SJCRH30 (cell line): Measurements from ENCODE around the gene DNAH12. TPM values are rescaled to one million over a fixed set of nuclear protein-coding genes. Genes with fewer than 3 reads are reported as not detected.

Experiments used
- DNase-seq, 2 experiments: peaks; one replicate each; pipeline ENCODE4 v3.0.0-alpha.2; 2015 to 2020
- H3K27ac ChIP-seq: fragments of 250-450 bp; sonication (Bioruptor Pico); 2 replicates; pipeline ENCODE4 v1.5.1; 2020; ENCODE audit warnings: mild to moderate bottlenecking, moderate library complexity
- H3K27me3 ChIP-seq: fragments of 250-450 bp; sonication (Bioruptor Pico); 2 replicates; pipeline ENCODE4 v1.5.1; 2020; ENCODE audit warnings: mild to moderate bottlenecking, moderate library complexity
- H3K36me3 ChIP-seq: fragments of 250-450 bp; sonication (Bioruptor Pico); 2 replicates; pipeline ENCODE4 v1.5.1; 2020; ENCODE audit warnings: mild to moderate bottlenecking, moderate library complexity
- H3K4me1 ChIP-seq: fragments of 250-450 bp; sonication (Bioruptor Pico); 2 replicates; pipeline ENCODE4 v1.5.1; 2020; ENCODE audit warnings: mild to moderate bottlenecking, moderate library complexity
- H3K4me3 ChIP-seq: fragments of 250-450 bp; sonication (Bioruptor Pico); 2 replicates; pipeline ENCODE4 v1.5.1; 2020; ENCODE audit warnings: mild to moderate bottlenecking, moderate library complexity
- H3K9me3 ChIP-seq: fragments of 250-450 bp; sonication (Bioruptor Pico); replicated peaks from 2 replicates; pipeline ENCODE4 v1.5.1; 2020; ENCODE audit warnings: mild to moderate bottlenecking, moderate library complexity
- total RNA-seq: library from RNA; depleted of rRNA; stranded (reverse); fragments of >200 nt; shearing (Covaris generic); gene quantifications from 2 replicates; pipeline ENCODE4 v1.2.3, GENCODE V29; 2014; rRNA removed

The DNAH12 gene
- total RNA-seq, 1 experiment from 2014 or later: 1.4 TPM

DNA sequence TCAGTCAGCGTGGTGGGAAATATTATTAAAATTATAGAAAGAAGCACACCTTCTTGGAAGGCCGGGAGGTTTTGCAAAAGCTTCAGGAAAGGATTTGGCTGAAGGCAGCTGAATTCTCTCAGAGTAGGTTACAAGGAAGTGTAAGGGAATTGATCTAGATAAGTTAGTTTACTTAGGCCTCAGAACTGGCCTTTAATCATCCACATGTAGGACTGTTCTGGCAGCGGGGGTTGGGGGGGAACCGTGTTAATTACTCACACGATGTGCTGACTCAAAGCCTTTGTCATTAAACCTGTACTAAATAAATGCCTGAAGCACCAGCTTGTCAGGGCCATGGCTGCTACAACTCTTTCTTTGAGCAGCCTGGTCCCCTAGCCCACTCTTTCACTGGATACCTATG is 264.5 kb downstream of the DNAH12 start:
- no peak overlapping the region for H3K4me3 ChIP-seq
- peaks cover 4% of the 10 kb centered on the region; the same call in 1 of the 2 replicates for H3K4me1 ChIP-seq
- H3K9me3 ChIP-seq: no peaks in the 10 kb centered on the region
- DNase-seq: no peak
- H3K27ac ChIP-seq: no peak overlapping the region
- peaks cover 8% of the 10 kb centered on the region for H3K36me3 ChIP-seq
- H3K27me3 ChIP-seq: no peaks in the 10 kb centered on the region

DNA sequence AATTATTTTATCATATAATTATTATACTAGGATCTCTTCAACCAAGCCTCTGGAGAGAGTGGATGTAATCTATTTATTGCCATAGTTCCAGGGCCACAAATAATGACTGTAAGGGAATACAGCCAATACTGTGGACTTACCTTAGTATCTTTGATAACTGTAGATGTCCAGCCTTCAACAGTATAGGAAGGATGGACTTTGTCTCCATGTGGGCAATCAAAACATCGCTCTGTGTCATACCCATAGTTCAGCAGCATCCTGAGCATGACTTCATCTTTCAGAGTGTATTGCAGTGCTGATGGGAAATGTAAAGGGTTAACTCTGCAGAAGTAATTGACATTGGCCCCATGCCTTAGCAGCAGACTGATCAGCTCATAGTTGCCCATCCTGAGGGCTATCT is 265.9 kb downstream of the DNAH12 start:
- Histone ChIP-seq H3K4me1 (peaks cover 4% of the 10 kb centered on the region; the same call in 1 of the 2 replicates), H3K4me3 (no peak overlapping the region), H3K27me3 (no peaks in the 10 kb centered on the region), H3K36me3 (peaks cover 22% of the 10 kb centered on the region), H3K9me3 (no peaks in the 10 kb centered on the region), H3K27ac (no peak overlapping the region)
- DNase-seq: no peak

DNA sequence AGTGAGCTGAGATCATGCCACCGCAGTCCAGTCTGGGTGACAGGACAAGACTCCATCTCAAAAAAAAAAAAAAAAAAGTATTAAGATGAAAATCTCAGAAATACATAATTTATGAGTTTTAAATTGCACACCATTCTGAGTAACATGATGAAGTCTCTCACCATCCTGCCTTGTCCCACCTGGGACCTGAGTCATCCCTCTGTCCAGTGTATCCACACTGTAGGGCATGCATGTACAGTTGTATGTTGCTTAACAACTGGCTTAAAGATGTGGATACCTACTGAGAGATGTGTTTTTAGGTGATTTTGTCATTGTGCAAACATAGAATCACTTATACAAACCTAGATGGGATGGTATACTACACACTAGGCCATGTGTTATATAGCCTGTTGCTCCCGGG is 268.8 kb downstream of the DNAH12 start:
- DNase-seq: no peak
- H3K4me1 ChIP-seq: no peaks in the 10 kb centered on the region
- H3K4me3 ChIP-seq: no peak overlapping the region
- no peaks in the 10 kb centered on the region for H3K9me3 ChIP-seq
- H3K27ac ChIP-seq: no peak overlapping the region
- peaks cover 37% of the 10 kb centered on the region for H3K36me3 ChIP-seq
- no peaks in the 10 kb centered on the region for H3K27me3 ChIP-seq

DNA sequence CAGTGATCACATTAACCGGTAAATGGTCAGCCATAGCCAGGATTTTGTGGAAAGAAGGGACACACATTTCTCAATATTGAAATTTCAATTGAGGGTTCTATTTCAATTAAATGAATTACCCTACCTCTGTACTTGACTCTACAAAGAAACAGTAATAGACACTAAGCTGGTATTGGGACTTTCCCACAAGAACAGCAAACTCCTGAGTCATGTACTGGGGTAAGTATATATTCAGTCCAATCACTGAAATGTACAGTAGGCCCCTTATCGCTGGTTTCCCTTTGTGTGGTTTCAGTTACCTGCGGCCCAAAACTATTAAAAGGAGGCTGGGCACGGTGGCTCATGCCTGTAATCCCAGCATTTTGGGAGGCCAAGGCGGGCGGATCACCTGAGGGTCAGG is 269.3 kb downstream of the DNAH12 start:
- no peak overlapping the region for H3K27ac ChIP-seq
- H3K9me3 ChIP-seq: no peaks in the 10 kb centered on the region
- H3K27me3 ChIP-seq: no peaks in the 10 kb centered on the region
- H3K4me3 ChIP-seq: no peak overlapping the region
- peaks cover 38% of the 10 kb centered on the region for H3K36me3 ChIP-seq
- H3K4me1 ChIP-seq: no peaks in the 10 kb centered on the region
- no peak for DNase-seq

DNA sequence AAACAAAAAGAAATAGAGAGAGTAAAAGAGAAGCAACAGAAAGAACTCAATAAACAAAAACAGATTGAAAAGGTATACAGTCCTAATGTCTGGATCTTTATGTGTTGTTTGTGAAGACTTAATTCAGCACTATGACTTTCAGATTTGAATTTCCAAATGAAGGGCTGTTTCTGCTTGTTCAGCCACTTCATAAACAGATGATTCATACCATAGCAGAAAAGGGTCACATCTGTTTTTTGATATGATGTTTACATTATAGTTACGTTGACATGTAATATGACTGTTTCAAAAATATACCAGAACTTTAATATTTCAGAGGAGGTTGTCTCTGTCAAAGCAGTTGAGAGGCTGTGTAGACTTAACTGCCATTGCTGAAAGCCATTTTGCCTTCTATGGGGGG is 275.7 kb downstream of the DNAH12 start:
- Histone ChIP-seq H3K27ac (no peak overlapping the region), H3K36me3 (peaks cover 64% of the 10 kb centered on the region), H3K27me3 (no peaks in the 10 kb centered on the region), H3K4me1 (no peaks in the 10 kb centered on the region), H3K4me3 (no peak overlapping the region), H3K9me3 (no peaks in the 10 kb centered on the region)
- DNase-seq: no peak

DNA sequence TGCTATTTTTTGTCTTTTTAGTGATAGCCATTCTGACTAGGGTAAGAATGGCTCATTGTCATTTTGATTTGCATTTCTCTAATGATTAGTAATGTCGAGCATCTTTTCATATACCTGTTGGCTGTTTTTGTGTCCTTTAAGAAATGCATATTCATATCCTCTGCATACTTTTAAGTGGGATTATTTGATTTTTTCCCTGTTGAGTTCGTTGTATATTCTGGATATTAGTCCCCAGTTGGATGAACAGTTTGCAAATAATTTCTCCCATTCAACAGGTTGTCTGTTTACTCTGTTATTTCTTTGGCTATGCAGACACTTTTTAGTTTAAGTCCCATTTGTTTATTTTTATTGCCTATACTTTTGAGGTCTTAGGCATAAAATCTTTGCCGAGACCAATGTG is 282.2 kb downstream of the DNAH12 start:
- Histone ChIP-seq H3K4me1 (no peaks in the 10 kb centered on the region), H3K4me3 (no peak overlapping the region), H3K9me3 (0 out of 2 replicates have a peak, but pooled peaks cover 3% of the 10 kb centered on the region), H3K27ac (no peak overlapping the region), H3K27me3 (no peaks in the 10 kb centered on the region), H3K36me3 (peaks cover 73% of the 10 kb centered on the region)
- no peak for DNase-seq

DNA sequence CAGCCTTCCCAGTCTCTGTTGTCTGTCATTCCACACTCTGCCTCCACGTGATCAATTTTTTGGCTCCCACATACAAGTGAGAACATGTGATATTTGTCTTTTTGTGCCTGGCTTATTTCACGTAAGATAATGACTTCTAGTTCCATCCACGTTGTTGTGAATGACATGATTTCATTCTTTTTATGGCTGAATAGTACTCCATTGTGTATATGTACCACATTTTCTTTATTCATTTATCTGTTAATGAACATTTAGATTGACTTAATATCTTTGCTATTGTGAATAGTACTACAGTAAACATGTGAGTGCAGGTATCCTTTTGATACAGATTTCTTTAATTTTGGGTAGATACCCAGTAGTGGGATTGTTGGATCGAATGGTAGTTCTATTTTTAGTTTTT is 283.0 kb downstream of the DNAH12 start:
- Histone ChIP-seq H3K36me3 (peaks cover 73% of the 10 kb centered on the region), H3K9me3 (0 out of 2 replicates have a peak, but pooled peaks cover 3% of the 10 kb centered on the region), H3K4me1 (no peaks in the 10 kb centered on the region), H3K4me3 (no peak overlapping the region), H3K27ac (no peak overlapping the region), H3K27me3 (no peaks in the 10 kb centered on the region)
- no peak for DNase-seq

DNA sequence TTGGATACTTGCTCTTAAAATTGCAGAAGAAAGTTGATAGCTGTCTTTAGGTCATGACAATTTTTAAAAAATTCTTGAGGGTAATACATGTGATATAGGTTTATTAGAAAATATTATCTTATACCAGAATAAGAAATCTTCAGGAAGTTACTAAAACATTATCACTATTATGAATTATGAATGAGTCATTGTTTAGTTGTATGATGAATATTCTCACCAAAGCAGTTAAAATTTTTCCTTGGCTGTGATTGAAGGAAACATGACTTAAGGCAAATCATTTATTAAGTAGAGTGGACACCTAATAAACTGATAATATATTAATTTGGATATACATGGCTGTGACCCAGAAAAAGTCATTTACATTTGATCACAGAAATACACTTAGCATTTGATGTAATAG is 286.5 kb downstream of the DNAH12 start:
- no peak for DNase-seq

DNA sequence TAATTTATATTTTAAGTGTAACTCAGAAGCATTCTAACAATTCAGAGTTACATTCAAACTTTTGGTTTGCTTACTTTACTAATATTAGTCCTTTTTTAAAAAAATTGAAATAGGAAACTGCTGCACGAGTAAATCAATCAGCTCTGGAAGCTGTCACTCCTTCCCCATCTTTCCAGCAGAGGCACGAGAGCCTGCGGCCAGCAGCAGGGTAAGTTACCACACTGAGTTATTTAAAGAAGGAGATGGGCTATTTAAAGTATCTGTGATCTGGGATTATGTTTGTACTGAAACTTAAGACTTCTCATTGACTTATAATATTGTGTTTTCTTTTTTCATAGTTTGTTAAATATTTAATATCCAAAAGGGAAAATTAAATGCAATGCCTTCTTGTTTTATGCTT is 287.3 kb downstream of the DNAH12 start:
- Histone ChIP-seq H3K36me3 (peaks cover 62% of the 10 kb centered on the region), H3K4me3 (no peak overlapping the region), H3K4me1 (peaks cover 4% of the 10 kb centered on the region; the same call in 1 of the 2 replicates), H3K27ac (no peak overlapping the region), H3K27me3 (no peaks in the 10 kb centered on the region), H3K9me3 (0 out of 2 replicates have a peak, but pooled peaks cover 2% of the 10 kb centered on the region)
- DNase-seq: no peak

More for the DNA sequence above, 286.5 kb downstream of the DNAH12 start:
- Histone ChIP-seq H3K4me1 (peaks cover 4% of the 10 kb centered on the region; the same call in 1 of the 2 replicates), H3K4me3 (no peak overlapping the region), H3K9me3 (0 out of 2 replicates have a peak, but pooled peaks cover 3% of the 10 kb centered on the region), H3K36me3 (peaks cover 61% of the 10 kb centered on the region), H3K27me3 (no peaks in the 10 kb centered on the region), H3K27ac (no peak overlapping the region)

DNA sequence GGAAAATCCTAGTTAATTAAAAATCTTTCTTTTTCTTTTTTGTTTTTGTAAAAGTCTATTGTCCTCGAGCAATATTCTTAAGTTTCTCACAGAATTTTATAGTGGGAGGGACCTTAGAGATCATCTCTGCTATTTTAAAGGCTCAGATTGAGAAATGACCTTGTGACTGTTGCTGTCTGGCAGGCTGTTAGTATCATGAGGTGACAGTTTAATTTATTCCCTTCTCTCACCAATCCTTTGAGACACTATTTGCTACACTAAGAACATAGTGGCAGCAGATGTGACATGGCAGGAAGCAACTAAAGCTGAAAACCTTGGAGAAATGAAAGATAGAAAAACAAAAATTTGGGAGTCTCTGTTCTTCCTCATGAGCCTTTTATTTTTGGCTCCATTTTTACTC is 291.7 kb downstream of the DNAH12 start:
- Histone ChIP-seq H3K27ac (no peak overlapping the region), H3K36me3 (peaks cover 57% of the 10 kb centered on the region), H3K4me1 (peaks cover 4% of the 10 kb centered on the region; the same call in 1 of the 2 replicates), H3K4me3 (no peak overlapping the region), H3K9me3 (no peaks in the 10 kb centered on the region), H3K27me3 (no peaks in the 10 kb centered on the region)
- no peak for DNase-seq

DNA sequence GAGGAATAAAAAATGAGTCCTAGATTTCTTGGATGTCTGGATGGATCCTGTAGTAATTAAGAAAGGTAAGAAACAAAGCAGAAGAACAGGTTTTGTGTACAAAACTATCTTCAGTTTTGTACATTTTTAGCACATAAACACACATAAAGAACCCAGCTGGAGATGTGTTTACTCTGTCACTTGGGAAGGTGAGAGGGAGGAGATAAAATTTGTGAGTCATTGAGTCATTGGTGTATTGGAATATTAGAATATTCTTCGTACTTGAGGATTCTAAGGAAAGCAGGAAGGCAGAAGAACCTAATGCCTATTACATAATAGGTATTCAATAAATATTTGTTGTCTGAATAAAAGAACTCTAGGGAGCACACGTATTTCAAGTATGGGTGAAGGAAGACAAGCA is 299.2 kb downstream of the DNAH12 start:
- Histone ChIP-seq H3K36me3 (peaks cover 64% of the 10 kb centered on the region), H3K4me3 (no peak overlapping the region)

More for the DNA sequence above, 299.2 kb downstream of the DNAH12 start:
- Histone ChIP-seq H3K27ac (no peak overlapping the region), H3K27me3 (no peaks in the 10 kb centered on the region), H3K9me3 (no peaks in the 10 kb centered on the region), H3K4me1 (no peaks in the 10 kb centered on the region)
- no peak for DNase-seq

Other genes with a start within 250 kb of the DNAH12 start
- gene PDE12, start 11.9 kb upstream of the DNAH12 start, total RNA-seq: 14.4 and 16.2 TPM in 2 replicates
- gene ARF4, start 53.0 kb upstream of the DNAH12 start, total RNA-seq: 179 and 180 TPM in 2 replicates
- 18.1 and 19.8 TPM in 2 replicates for gene DENND6A, start 148.7 kb upstream of the DNAH12 start, total RNA-seq
- 27.1 and 27.8 TPM in 2 replicates for gene SLMAP, start 212.0 kb upstream of the DNAH12 start, total RNA-seq